ENCODE measurements around the gene HK1. TPM values are rescaled to one million over a fixed set of nuclear protein-coding genes. Genes with fewer than 3 reads are reported as not detected.

The HK1 gene
- total RNA-seq, 1 donor from 2014 or later = 58.3 TPM

DNA sequence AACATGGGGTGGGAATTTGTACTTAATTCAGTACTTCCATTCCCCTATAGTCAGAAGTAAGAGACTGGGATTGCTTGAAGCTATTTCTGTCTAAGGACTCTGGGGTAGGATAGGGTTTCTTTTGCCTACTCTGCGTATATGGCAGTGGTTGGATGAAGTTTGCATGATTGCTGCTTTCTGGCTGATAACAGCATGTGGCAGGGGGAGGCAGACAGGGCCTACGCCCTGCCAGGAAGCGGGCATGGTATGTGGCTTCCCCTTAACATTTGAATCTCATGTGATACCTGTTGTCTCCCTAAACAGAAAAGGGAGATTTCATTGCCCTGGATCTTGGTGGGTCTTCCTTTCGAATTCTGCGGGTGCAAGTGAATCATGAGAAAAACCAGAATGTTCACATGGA is 81.3 kb downstream of the HK1 start:
- intact Hi-C loops (cut with DNase I) = no loop called here
- DNase-seq (ENCODE audit: low spot score) = no peak
- no peak for ATAC-seq

- intact Hi-C loops (cut with DNase I) = no loop called here
- DNase-seq (ENCODE audit: low spot score) (peak; percentile 72), ATAC-seq (peak; percentile 95)
Observed at GRCh38 chr10:69360485-69361302, 82.4 kb downstream of the HK1 start.

DNA sequence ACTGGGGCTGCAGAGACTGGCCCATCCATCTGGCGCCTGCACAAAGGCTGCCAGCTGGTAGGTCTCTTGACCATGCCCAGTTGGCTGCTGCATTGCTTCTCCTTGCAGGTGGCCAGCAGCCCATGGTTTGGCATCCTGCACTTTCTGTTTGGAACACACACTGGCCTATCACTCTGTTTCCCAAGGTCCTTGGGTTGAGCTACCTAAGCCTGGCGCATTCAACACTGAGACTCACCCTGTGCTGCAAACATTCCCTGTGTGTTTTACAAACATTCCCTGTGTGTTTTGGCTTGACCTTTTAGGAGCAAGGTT is 83.0 kb downstream of the HK1 start:
- intact Hi-C loops (cut with DNase I) = no loop called here
- ATAC-seq (peak; percentile 46), DNase-seq (ENCODE audit: low spot score) (no peak)

GRCh38 chr10:69362471-69362954 is 84.2 kb downstream of the HK1 start:
- peak; percentile 17 for ATAC-seq
- intact Hi-C loops (cut with DNase I) = no loop called here
- DNase-seq (ENCODE audit: low spot score) = no peak

DNA sequence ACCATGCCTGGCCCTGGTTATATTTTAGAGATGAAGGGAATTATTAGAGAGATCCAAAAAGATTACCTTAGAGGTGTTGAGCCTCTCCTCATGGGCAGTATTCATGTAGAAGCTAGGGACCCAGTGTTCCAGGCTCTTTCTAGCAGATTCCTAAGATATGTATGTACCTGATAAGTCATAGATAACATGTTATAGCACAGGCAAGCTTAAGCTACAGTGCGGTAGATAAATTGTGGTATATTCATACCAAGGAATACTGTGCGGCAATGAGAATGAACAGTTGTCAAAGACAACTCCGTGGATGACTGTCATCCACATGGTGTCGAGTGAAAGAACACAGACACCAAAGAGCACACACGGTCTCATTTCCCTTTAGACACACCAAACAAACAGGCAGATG is 85.4 kb downstream of the HK1 start:
- ATAC-seq (no peak), DNase-seq (ENCODE audit: low spot score) (no peak)
- intact Hi-C loops (cut with DNase I) = no loop called here

- intact Hi-C loops (cut with DNase I) = no loop called here
- ATAC-seq (no peak), DNase-seq (ENCODE audit: low spot score) (no peak)
Observed at GRCh38 chr10:69364232-69364940, 86.1 kb downstream of the HK1 start.

DNA sequence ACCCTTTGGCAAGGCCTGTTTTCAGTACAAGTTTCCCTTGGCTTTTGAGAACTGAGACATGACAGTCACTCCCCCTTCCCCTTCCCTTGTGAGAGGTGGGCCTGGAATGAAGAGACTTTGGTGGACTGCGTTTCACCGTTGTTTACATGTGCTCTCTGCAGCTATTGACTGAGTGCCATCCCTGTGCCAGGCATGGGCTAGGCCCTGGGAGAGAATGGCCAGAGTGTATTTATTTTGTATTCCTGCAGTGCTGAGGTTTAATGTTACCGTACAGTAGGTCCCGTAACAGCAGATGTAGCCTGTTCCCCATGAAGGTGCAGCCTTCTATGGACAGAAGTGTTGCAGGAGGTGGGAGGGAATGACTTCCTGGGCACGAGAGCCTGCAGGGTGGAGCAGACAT is 88.4 kb downstream of the HK1 start:
- intact Hi-C loops (cut with DNase I) = no loop called here
- ATAC-seq (no peak), DNase-seq (ENCODE audit: low spot score) (no peak)

DNA sequence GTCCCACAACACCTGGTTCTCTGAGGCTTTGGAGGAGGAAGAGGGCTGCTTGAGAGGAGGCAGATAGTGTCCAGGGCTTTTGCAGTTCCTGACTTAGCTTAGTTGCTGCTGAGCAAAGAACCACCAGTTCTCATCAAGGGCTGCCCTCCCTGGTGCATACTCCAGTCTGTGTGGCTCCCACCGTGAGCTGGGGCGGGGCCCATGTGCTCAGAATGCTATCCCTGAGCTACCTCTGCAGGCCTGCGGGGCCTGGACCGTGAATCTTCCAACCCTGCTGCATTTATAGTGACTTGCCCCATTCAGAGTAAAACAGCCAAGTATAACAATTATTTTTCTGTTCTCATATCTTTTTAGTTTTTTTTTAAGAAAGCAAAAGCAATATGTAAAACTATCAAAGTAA is 89.2 kb downstream of the HK1 start:
- ATAC-seq (no peak), DNase-seq (ENCODE audit: low spot score) (no peak)
- intact Hi-C loops (cut with DNase I) = no loop called here

GRCh38 chr10:69372126-69372980 is 94.1 kb downstream of the HK1 start:
- intact Hi-C loops (cut with DNase I) = no loop called here
- ATAC-seq (no peak), DNase-seq (ENCODE audit: low spot score) (no peak)

GRCh38 chr10:69374242-69374641 is 95.9 kb downstream of the HK1 start:
- intact Hi-C loops (cut with DNase I) = no loop called here
- DNase-seq (ENCODE audit: low spot score) = no peak
- ATAC-seq = no peak

- DNase-seq (ENCODE audit: low spot score) = no peak
- no peak for ATAC-seq
- intact Hi-C loops (cut with DNase I) = no loop called here
Observed at GRCh38 chr10:69374931-69375306, 96.6 kb downstream of the HK1 start.

GRCh38 chr10:69375307-69376151 is 97.2 kb downstream of the HK1 start:
- DNase-seq (ENCODE audit: low spot score) (no peak), ATAC-seq (peak; percentile 76)
- intact Hi-C loops (cut with DNase I) = no loop called here

DNA sequence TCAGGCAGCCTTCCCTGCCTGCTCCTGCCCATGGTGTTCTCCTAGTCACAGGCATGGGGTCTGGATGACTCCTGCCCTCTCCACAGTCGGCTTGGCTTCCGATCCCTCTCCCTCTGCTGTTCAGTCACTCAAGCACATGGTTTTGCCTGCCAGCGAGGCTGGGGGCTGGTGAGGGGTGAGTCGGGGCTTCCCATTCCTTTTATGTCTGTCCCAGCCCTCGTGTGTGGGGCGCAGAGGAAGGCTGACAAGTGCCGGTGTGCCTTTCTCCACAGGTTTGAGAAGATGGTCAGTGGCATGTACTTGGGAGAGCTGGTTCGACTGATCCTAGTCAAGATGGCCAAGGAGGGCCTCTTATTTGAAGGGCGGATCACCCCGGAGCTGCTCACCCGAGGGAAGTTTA is 98.4 kb downstream of the HK1 start:
- no peak for DNase-seq (ENCODE audit: low spot score)
- no peak for ATAC-seq
- intact Hi-C loops (cut with DNase I) = no loop called here

DNA sequence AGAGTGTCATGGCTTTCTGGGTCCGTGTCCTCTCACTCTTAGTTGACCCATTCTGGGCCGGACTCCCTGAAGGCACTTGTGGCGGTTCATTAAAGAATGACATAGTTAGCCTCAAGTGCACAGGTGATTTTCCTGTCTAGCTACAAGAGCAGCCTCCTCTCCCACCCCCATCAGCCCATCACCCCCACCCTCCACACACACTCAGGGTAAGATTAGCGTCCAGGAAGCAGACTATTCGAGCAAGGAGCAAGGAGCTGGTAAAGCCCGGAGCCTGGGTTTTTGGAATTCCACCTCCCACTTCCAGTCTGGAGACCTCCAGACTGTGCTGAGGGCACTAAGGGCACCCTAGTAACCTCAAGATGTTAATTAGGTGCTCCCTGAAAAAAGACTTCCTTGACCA is 98.9 kb downstream of the HK1 start:
- ATAC-seq (no peak), DNase-seq (ENCODE audit: low spot score) (no peak)
- intact Hi-C loops (cut with DNase I) = no loop called here

DNA sequence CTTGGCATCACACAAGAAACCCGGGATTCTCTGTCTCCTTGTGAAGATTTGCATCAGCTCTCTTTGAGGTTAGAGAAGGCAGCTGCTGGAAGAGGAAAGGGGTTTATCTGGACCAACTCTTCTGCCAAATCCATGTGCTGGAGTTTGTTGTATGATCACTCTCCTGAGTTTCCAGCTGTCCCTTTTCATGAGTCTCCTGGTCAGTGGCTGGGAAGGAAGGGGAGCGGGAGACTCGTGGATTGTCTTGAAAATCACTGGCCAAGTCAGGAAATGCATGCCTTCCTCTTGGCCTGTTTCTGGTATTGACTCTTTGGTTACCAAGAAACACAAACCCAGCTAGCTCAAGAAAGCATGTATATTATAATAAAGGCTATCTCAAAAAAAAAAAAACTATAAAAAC is 99.6 kb downstream of the HK1 start:
- ATAC-seq (no peak), DNase-seq (ENCODE audit: low spot score) (no peak)
- intact Hi-C loops (cut with DNase I) = no loop called here

DNA sequence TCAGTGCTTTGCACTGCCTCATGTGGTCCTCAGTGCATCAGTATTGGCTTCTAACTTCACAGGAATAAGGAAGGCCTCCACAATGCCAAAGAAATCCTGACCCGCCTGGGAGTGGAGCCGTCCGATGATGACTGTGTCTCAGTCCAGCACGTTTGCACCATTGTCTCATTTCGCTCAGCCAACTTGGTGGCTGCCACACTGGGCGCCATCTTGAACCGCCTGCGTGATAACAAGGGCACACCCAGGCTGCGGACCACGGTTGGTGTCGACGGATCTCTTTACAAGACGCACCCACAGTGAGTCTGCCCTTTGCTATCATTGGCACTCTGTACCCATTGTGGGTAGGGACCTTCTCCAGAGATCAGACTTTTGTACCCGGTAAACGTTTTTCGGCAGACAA is 101.5 kb downstream of the HK1 start:
- no peak for DNase-seq (ENCODE audit: low spot score)
- intact Hi-C loops (cut with DNase I) = no loop called here
- ATAC-seq = no peak

- ATAC-seq (peak; percentile 23), DNase-seq (ENCODE audit: low spot score) (no peak)
- intact Hi-C loops (cut with DNase I) = no loop called here
Observed at GRCh38 chr10:69382382-69383117, 104.3 kb downstream of the HK1 start.

DNA sequence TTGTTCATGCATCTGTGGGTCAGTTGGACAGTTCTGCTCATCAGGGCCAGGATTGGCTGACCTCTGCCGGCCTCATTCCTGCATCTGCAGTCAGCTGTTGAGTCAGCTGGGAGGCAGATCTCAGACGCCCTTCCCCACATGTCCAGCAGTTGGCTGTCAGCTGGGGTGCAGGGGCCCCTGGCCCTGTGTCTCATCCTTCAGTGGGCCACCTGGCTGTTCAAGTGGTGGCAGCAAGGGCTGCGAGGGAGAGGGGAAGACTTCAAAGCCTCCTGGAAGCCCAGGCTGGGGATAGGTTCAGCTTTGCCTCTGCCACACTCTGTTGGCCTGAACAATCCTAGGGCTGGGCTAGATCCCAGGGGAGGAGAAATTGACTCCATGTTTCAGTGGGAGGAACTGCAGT is 105.3 kb downstream of the HK1 start:
- DNase-seq (ENCODE audit: low spot score) (no peak), ATAC-seq (peak; percentile 82)
- intact Hi-C loops (cut with DNase I) = no loop called here
